GM12878 (cell line): ENCODE measurements around the gene SERPINB10.

ENCODE experiments used
- BACH1 ChIP-seq: fragments of 450-650 bp; IDR thresholded peaks from 2 replicates; pipeline ENCODE4 v1.6.1; 2017; ENCODE audit warnings: mild to moderate bottlenecking, borderline replicate concordance
- CEBPB ChIP-seq, 2 experiments: fragments of 150-350 bp in 1 of 2; IDR thresholded peaks; 2 replicates each; pipeline ENCODE4 v1.6.1; 2012 to 2014; ENCODE audit warnings: low read depth in 2 of 2, low read length in 2 of 2, borderline replicate concordance in 1 of 2, inconsistent platforms in 1 of 2
- EP300 ChIP-seq, 2 experiments: fragments of 150-350 bp in 1 of 2; IDR thresholded peaks; 2 replicates each; pipeline ENCODE4 v1.6.1; 2011 to 2012; ENCODE audit warnings: low read depth in 2 of 2, low read length in 2 of 2, borderline replicate concordance in 1 of 2, improper control_type of control experiment in 1 of 2, inconsistent platforms in 1 of 2; ENCODE audit not compliant: control insufficient read depth in 1 of 2
- HDGF ChIP-seq: fragments of 450-650 bp; IDR thresholded peaks from 2 replicates; pipeline ENCODE4 v1.6.1; 2016; ENCODE audit warnings: antibody characterized with exemption
- PAX5 ChIP-seq: IDR thresholded peaks from 2 replicates; pipeline ENCODE4 v1.6.1; 2011; ENCODE audit warnings: low read depth, low read length, borderline replicate concordance
- POLR2A ChIP-seq: IDR thresholded peaks from 2 replicates; pipeline ENCODE4 v1.6.1; 2011; ENCODE audit warnings: low read depth, mild to moderate bottlenecking, low read length
- SP1 ChIP-seq: IDR thresholded peaks from one replicate; pipeline ENCODE4 v1.6.1; 2011; ENCODE audit warnings: low read depth, low read length
- SRF ChIP-seq, 2 experiments: IDR thresholded peaks; 2 replicates each; pipeline ENCODE4 v1.6.1; 2011; ENCODE audit warnings: low read depth in 2 of 2, low read length in 2 of 2, mild to moderate bottlenecking in 1 of 2, moderate library complexity in 1 of 2
- TBL1XR1 ChIP-seq: IDR thresholded peaks from 2 replicates; pipeline ENCODE4 v1.6.1; 2012; ENCODE audit warnings: low read depth, low read length, improper control_type of control experiment
- YY1 ChIP-seq: IDR thresholded peaks from 2 replicates; pipeline ENCODE4 v1.6.1; 2011; ENCODE audit warnings: low read depth, mild to moderate bottlenecking, low read length
- TF ChIP-seq, protein P1 (sequence below), 3 experiments: IDR thresholded peaks in 2 of 3; conservative IDR thresholded peaks in 1 of 3; 2 replicates each; pipeline ENCODE4 v1.5.1; 2011; ENCODE audit warnings: low read depth in 3 of 3, low read length in 3 of 3, mild to moderate bottlenecking in 3 of 3, control low read depth in 2 of 3, moderate library complexity in 2 of 3, inconsistent platforms in 1 of 3, mixed read lengths in 1 of 3; ENCODE audit not compliant: control insufficient read depth in 2 of 3, insufficient read depth in 1 of 3; ENCODE audit errors: extremely low read depth in 1 of 3
- TF ChIP-seq, protein P2 (sequence below): IDR thresholded peaks from 2 replicates; pipeline ENCODE4 v1.6.1; 2012; ENCODE audit warnings: low read depth, low read length, improper control_type of control experiment
- TF ChIP-seq, protein P3 (sequence below): fragments of 150-350 bp; IDR thresholded peaks from 2 replicates; pipeline ENCODE4 v1.6.1; 2014; ENCODE audit warnings: mild to moderate bottlenecking, low read depth, low read length

DNA sequence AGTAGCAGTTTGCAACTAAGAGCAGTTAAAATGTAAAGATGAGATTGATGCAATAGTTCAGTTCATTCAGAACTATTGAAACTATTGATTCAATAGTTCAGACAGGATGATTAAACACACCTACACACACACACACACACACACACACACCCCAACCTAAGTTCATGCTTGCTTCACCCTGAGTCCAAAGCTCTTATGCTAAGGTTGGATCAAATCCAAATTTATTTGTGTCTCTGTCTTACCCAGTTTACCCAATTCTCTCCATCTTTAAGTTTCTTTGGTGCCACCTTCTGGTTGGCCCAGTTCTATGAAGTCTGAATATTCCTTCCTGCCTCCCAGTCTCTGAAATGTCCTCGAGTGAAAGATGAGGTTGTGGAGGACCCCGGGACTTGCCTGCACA, 67.2 kb downstream of the SERPINB10 start:
- TF ChIP-seq CEBPB (IDR thresholded peaks at IDR 0.05; ENCODE audit: borderline replicate concordance in 1 of 2, low read depth in 2 of 2, low read length in 2 of 2) (no peak), HDGF (no peak), SP1 (no peak), POLR2A (no peak), BACH1 (no peak), PAX5 (no peak), SRF (IDR thresholded peaks at IDR 0.05; ENCODE audit: low read depth in 2 of 2, low read length in 2 of 2) (no peak), YY1 (no peak), TBL1XR1 (no peak), EP300 (IDR thresholded peaks at IDR 0.05; ENCODE audit: borderline replicate concordance in 1 of 2, control insufficient read depth in 1 of 2, low read depth in 2 of 2, low read length in 2 of 2) (no peak)
- TF ChIP-seq, protein P1, sequence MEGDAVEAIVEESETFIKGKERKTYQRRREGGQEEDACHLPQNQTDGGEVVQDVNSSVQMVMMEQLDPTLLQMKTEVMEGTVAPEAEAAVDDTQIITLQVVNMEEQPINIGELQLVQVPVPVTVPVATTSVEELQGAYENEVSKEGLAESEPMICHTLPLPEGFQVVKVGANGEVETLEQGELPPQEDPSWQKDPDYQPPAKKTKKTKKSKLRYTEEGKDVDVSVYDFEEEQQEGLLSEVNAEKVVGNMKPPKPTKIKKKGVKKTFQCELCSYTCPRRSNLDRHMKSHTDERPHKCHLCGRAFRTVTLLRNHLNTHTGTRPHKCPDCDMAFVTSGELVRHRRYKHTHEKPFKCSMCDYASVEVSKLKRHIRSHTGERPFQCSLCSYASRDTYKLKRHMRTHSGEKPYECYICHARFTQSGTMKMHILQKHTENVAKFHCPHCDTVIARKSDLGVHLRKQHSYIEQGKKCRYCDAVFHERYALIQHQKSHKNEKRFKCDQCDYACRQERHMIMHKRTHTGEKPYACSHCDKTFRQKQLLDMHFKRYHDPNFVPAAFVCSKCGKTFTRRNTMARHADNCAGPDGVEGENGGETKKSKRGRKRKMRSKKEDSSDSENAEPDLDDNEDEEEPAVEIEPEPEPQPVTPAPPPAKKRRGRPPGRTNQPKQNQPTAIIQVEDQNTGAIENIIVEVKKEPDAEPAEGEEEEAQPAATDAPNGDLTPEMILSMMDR (IDR thresholded peaks at IDR 0.05 in 2 of 3, conservative IDR thresholded peaks at IDR 0.05 in 1 of 3; ENCODE audit: control insufficient read depth in 2 of 3, extremely low read depth in 1 of 3, insufficient read depth in 1 of 3, low read depth in 3 of 3, low read length in 3 of 3): peak; percentile 14 to 40 (median 27); a peak in 2 of 6 replicates
- TF ChIP-seq, protein P2, sequence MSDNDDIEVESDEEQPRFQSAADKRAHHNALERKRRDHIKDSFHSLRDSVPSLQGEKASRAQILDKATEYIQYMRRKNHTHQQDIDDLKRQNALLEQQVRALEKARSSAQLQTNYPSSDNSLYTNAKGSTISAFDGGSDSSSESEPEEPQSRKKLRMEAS: no peak
- TF ChIP-seq, protein P3, sequence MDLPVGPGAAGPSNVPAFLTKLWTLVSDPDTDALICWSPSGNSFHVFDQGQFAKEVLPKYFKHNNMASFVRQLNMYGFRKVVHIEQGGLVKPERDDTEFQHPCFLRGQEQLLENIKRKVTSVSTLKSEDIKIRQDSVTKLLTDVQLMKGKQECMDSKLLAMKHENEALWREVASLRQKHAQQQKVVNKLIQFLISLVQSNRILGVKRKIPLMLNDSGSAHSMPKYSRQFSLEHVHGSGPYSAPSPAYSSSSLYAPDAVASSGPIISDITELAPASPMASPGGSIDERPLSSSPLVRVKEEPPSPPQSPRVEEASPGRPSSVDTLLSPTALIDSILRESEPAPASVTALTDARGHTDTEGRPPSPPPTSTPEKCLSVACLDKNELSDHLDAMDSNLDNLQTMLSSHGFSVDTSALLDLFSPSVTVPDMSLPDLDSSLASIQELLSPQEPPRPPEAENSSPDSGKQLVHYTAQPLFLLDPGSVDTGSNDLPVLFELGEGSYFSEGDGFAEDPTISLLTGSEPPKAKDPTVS: no peak
